Measurements from ENCODE around the gene SELENOS. TPM values are rescaled to one million over a fixed set of nuclear protein-coding genes. Genes with fewer than 3 reads are reported as not detected.

Gene SELENOS
- total RNA-seq, result 58.3 TPM

GRCh38 chr15:101277038-101277822, at the start of gene SELENOS:
Gene SELENOS (minus strand): TSS chr15:101277485. CDS start chr15:101277417, 68 bp downstream.
- DNase-seq, result peak; percentile 96

- peak; percentile 68 for DNase-seq
Measured at GRCh38 chr15:101326462-101327146, 49.3 kb upstream of the SELENOS start.

- no peak for DNase-seq
Measured at GRCh38 chr15:101326026-101326315, 48.7 kb upstream of the SELENOS start.

DNA sequence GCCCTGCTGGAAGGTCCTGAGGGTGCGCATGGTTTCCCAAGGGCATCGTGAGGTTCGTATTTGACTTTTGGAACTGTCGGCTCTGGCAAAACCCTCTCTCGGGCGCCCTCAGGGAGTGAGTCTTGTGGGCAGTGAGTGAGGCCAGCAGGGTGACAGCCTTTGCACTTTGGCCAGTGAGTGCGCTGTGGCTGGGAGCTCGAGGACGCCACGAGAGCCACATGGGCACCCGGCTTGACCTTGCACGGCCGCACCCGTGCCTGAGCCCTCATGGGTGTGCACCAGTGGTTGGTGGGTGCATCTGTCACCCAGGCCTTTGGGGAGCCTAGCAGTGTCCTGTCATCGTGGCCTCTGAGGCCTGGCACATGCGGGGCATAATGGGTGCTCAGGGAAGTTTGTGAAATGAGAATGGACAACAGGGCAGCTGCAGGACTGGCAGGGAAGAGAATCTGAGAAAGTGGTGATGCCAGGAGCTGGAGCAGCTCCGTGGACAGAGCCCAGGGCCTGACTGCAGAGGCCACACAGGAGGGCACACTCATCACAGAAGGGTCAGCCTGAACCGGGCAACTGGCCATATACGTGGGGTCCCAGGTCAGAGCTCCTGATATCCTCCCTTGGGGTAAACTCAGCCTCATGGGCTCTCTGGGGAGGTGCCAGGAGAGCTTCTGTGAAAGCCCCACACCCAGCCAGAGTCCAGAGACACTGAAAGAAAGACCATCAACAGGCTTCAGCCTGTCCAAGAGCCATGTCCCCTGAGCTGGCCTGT, 48.2 kb upstream of the SELENOS start:
- no peak for DNase-seq

- DNase-seq, result no peak
Measured at GRCh38 chr15:101324524-101325177, 47.4 kb upstream of the SELENOS start.

DNA sequence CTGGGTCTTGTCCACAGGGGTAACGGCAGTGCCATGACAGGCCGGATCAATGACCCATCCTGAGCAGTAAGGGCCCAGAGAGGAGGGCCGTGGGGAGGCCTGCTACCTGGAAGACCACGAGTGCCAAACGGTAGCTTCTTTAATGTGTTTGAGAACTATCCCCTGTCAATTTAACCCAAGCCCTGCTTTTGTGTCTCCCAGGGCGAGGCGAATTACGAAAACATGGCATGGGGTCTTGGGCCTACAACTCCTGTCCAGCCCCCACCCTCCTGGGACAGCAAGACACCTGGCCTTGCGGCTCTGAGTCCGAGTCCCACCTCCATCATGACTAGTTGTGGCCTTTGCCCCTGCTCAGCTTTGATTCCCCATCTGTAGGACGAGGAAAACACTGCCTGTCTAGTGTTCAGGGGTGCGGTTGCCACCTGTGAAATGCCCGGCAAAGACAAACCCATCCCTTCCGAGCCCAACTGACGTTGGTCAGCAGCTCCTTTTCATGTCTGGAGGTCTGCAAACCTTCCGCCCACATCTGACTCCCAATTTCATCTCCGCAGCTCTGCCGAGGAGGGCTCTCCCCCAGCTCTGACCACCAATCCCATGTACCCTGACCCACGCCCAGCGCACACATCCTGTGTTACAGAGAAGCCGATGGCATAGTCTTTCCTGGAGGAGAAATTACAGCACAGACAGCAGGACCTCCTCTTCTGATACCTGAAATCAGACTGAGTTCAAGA, 46.7 kb upstream of the SELENOS start:
- DNase-seq, result no peak

DNA sequence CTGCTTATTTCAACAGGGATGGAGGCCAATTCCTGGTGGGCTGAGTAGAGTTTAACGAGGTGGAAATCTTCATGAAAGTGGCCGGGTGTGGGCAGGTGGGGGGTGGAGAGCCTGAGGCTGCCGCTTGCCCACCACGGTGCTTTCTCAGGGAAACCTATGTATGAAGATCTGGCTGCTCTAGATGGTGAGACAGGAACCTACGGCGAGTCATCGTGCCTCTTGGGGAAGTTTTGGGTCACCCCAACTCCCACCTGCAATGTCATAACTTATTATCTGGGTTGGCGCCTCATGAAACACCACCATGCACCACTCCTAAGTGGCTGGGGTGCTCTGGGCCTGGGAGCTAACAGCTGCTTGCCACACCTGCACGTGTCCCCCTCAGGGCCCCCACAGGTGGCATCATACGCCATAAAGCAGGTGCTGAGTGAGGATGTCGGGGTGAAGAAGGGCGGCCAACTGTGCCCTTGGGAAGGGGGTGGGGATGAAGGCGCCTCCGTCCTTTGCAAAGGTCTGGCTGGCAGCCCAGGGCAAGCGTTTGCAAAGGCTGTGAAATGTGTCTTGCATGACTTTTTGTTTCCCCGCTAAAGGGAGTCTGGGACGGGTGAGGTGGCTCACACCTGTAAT, 45.7 kb upstream of the SELENOS start:
- DNase-seq, result no peak

DNA sequence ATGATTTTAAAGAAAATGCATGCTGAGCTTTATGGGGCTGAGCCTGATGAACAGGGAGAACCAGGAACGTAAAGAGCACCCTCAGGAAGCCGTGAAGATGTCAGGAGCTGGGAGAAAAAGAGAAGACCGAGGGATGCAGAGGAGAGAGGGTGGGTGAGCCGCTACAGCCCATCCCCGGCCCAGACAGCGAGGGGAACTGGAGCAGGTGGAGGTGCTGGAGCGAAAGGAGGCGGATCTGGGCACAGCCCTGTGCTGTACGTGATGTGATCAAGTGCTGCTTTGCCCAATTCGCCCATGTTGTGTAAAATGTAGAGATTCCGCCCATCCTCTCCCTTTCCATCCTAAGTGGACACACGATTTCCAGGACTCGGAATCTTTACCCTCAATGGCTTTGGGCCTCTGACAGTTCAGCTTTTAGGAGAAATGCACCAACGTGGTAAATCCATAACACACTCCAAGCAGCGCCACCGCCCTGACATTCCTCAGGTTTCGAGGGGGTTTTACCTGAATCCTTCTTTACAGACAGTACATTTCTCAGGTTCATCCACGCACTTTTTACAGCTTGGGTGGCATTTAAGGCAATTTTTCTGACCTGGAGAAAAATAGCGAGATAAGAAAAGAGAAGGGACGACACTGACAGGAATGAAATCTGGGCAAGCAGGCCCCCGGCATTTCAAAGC, 44.9 kb upstream of the SELENOS start:
- DNase-seq, result no peak

DNA sequence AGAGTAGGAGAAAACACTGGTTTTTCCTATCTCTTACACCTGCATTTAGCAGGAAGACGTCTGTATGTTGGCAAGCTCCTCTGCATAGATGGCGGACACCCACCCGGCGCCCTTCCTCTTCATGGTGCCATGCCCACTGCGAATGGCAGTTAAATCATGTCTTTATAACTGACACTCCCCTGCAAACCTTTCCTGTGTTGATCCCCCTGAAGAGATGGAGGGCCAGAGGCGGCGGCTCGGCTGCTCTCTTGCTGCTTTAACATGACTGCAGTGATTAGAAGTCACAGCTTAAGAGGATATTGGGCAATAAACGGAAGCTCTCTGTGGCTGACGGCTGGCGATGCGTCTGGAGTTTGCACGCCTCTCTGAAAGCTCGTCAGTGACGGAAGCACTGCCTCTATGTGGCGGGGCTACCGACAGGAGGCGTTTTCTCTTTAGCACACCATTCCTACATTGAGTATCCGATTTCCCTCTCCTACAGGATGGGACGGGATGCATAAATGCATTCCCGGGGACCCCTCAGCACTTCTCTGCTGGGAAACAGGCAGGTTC, 43.3 kb upstream of the SELENOS start:
- no peak for DNase-seq

DNA sequence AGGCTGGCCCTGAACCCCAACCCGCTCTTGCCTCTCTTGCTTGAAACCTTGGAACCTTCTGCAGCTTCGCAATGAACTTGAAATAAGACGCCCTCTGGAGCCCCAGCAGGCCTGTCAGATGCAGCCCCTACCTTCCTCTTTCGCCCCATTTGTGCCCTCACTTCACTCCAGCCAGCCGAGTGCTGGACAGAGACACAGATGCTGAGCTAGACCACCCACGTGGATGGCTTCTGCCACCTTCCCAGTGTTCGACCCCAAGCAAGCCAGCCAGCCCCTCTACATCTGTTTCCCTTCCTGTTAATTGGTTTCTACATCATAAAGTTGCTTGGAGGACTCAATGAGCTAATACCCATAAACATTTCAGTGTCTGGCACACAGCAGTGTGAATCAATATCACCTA, 41.6 kb upstream of the SELENOS start:
- DNase-seq, result no peak

- no peak for DNase-seq
Measured at GRCh38 chr15:101318147-101318819, 41.0 kb upstream of the SELENOS start.

DNA sequence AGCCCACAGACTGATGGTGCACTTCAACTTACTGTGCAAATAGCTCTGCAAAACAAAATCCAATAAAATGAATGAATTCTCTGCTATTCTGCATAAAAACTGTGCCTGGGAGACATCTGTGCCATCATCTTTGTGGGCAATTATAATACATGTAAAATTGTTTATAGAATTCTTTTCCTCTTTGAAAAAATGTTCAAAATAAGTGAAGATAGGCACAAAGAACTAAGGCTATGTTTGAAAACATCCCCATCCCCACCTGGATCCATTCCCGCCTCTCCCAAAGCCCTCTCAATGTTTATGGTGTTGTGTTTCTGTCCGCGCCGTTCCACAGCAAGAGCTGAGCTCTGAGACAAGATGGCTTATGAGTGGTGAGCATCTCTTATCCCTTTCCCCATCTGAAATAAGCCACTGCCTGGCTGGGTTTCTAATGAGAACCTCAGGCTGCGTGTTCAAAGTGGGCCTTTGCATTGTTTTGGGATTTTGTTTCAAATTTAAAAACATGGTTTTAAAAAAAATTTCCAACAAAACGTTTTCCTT, 40.1 kb upstream of the SELENOS start:
- DNase-seq, result no peak

GRCh38 chr15:101316529-101316928, 39.2 kb upstream of the SELENOS start:
- DNase-seq, result no peak

- no peak for DNase-seq
Measured at GRCh38 chr15:101315736-101316135, 38.5 kb upstream of the SELENOS start.

DNA sequence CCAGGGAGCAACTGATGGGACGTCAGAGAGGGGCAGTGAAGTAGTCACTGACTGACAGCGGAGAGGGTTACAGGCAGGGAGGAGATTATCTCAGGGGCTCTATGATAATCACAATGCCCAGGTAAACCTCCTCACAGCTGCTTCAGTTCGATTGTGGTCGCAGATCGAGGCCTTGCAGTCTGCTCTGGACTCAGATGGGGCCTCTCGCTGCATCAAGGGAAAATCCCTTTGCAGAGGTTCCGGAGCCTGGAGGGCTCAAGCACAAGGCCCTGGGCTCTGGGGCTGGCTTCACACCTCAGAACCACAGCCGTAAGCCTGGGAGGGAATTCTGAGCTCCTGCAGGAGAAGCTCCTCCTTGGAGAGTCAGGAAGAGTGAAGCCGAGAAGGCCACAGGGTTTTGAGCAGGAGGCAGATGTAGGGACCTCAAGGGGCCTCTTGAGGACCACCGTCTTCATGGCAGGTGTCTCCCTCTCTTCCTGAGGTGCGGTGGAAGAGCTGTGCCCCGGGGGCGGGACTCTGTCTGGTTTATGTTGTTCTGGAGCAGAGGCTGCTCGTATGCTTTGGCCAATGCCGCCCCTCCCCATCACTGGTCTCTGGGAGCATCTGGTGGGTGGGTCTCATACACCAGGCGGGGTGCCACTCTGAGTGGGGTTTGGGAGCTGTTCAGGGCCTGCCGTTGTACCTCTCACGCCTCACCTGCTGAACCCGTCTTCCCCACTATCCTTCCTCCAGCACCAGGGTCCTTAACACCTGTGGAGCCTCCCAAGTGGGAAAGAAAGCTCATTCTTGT, 37.2 kb upstream of the SELENOS start:
- no peak for DNase-seq

- no peak for DNase-seq
Measured at GRCh38 chr15:101313041-101313761, 35.9 kb upstream of the SELENOS start.

GRCh38 chr15:101310508-101310907, 33.2 kb upstream of the SELENOS start:
- no peak for DNase-seq

GRCh38 chr15:101310161-101310480, 32.8 kb upstream of the SELENOS start:
- DNase-seq, result no peak

Data from tongue (tissue), 2 donors.